ENCODE data around the gene RNU2-63P. TPM values are rescaled to one million over a fixed set of nuclear protein-coding genes. Genes with fewer than 3 reads are reported as not detected.

RNU2-63P gene
- total RNA-seq, 1 experiment from 2014 or later: not detected

GRCh38 chr2:88038263-88039105 lies 22.1 kb upstream of the RNU2-63P start:
- H3K4me2 ChIP-seq (ENCODE audit: low read depth, low read length, poor library complexity, severe bottlenecking): no peak overlapping the region

GRCh38 chr2:88036606-88037005 lies 20.3 kb upstream of the RNU2-63P start:
- Histone ChIP-seq H3K36me3 (ENCODE audit: insufficient read depth, low read length) (peaks cover 26% of the 10 kb centered on the region), H3K27ac (ENCODE audit: low read length) (no peak overlapping the region), H3K9ac (ENCODE audit: low read length) (no peak overlapping the region), H3K4me3 (ENCODE audit: low read length) (no peak overlapping the region), H3K27me3 (ENCODE audit: low read length) (no peaks in the 10 kb centered on the region), H2AFZ (ENCODE audit: low read length) (no peak overlapping the region), H3K4me2 (ENCODE audit: low read depth, low read length, poor library complexity, severe bottlenecking) (no peak overlapping the region), H3K4me1 (ENCODE audit: low read length) (peaks cover 4% of the 10 kb centered on the region; the same call in 1 of the 2 replicates), H3K9me3 (ENCODE audit: low read length) (no peaks in the 10 kb centered on the region), H3K79me2 (ENCODE audit: low read length) (peaks cover 14% of the 10 kb centered on the region; the same call in 1 of the 2 replicates), H4K20me1 (ENCODE audit: insufficient read depth, low read depth, low read length) (no peaks in the 10 kb centered on the region), H3K9me2 (replicated peaks; ENCODE audit: insufficient read depth, low read length) (no peaks in the 10 kb centered on the region; the same call in 1 of the 2 replicates)
- DNase-seq: no peak

More at GRCh38 chr2:88038263-88039105, 22.1 kb upstream of the RNU2-63P start:
- Histone ChIP-seq H3K9ac (ENCODE audit: low read length) (no peak overlapping the region), H3K9me2 (replicated peaks; ENCODE audit: insufficient read depth, low read length) (no peaks in the 10 kb centered on the region; the same call in 1 of the 2 replicates), H3K9me3 (ENCODE audit: low read length) (no peaks in the 10 kb centered on the region), H4K20me1 (ENCODE audit: insufficient read depth, low read depth, low read length) (no peaks in the 10 kb centered on the region), H2AFZ (ENCODE audit: low read length) (no peak overlapping the region), H3K4me3 (ENCODE audit: low read length) (no peak overlapping the region), H3K36me3 (ENCODE audit: insufficient read depth, low read length) (peaks cover 17% of the 10 kb centered on the region), H3K27me3 (ENCODE audit: low read length) (no peaks in the 10 kb centered on the region), H3K79me2 (ENCODE audit: low read length) (peaks cover 18% of the 10 kb centered on the region; the same call in 1 of the 2 replicates), H3K4me1 (ENCODE audit: low read length) (peaks cover 4% of the 10 kb centered on the region; the same call in 1 of the 2 replicates), H3K27ac (ENCODE audit: low read length) (no peak overlapping the region)
- no peak for DNase-seq

- Histone ChIP-seq H3K79me2 (ENCODE audit: low read length) (peaks cover 13% of the 10 kb centered on the region; the same call in 1 of the 2 replicates), H3K36me3 (ENCODE audit: insufficient read depth, low read length) (peaks cover 26% of the 10 kb centered on the region), H4K20me1 (ENCODE audit: insufficient read depth, low read depth, low read length) (no peaks in the 10 kb centered on the region), H3K4me2 (ENCODE audit: low read depth, low read length, poor library complexity, severe bottlenecking) (no peak overlapping the region), H3K27ac (ENCODE audit: low read length) (no peak overlapping the region), H3K9me2 (replicated peaks; ENCODE audit: insufficient read depth, low read length) (no peaks in the 10 kb centered on the region; the same call in 1 of the 2 replicates), H3K9ac (ENCODE audit: low read length) (no peak overlapping the region), H3K4me1 (ENCODE audit: low read length) (peaks cover 4% of the 10 kb centered on the region; the same call in 1 of the 2 replicates), H2AFZ (ENCODE audit: low read length) (no peak overlapping the region), H3K9me3 (ENCODE audit: low read length) (no peaks in the 10 kb centered on the region), H3K27me3 (ENCODE audit: low read length) (no peaks in the 10 kb centered on the region), H3K4me3 (ENCODE audit: low read length) (no peak overlapping the region)
- DNase-seq: no peak
Measured at GRCh38 chr2:88036182-88036581, 19.8 kb upstream of the RNU2-63P start.

- H4K20me1 ChIP-seq (ENCODE audit: insufficient read depth, low read depth, low read length): no peaks in the 10 kb centered on the region
- H3K79me2 ChIP-seq (ENCODE audit: low read length): 0 out of 2 replicates have a peak, but pooled peaks cover 3% of the 10 kb centered on the region
- no peaks in the 10 kb centered on the region; the same call in 1 of the 2 replicates for H3K9me2 ChIP-seq (replicated peaks; ENCODE audit: insufficient read depth, low read length)
- no peak overlapping the region for H3K4me3 ChIP-seq (ENCODE audit: low read length)
- DNase-seq: no peak
- H3K4me1 ChIP-seq (ENCODE audit: low read length): peaks cover 4% of the 10 kb centered on the region; the same call in 1 of the 2 replicates
- H3K4me2 ChIP-seq (ENCODE audit: low read depth, low read length, poor library complexity, severe bottlenecking): no peak overlapping the region
- no peak overlapping the region for H3K9ac ChIP-seq (ENCODE audit: low read length)
- peaks cover 37% of the 10 kb centered on the region for H3K36me3 ChIP-seq (ENCODE audit: insufficient read depth, low read length)
- no peaks in the 10 kb centered on the region for H3K27me3 ChIP-seq (ENCODE audit: low read length)
- no peaks in the 10 kb centered on the region for H3K9me3 ChIP-seq (ENCODE audit: low read length)
- H2AFZ ChIP-seq (ENCODE audit: low read length): no peak overlapping the region
- no peak overlapping the region for H3K27ac ChIP-seq (ENCODE audit: low read length)
Measured at GRCh38 chr2:88032070-88032702, 15.8 kb upstream of the RNU2-63P start.

GRCh38 chr2:88028931-88029330 lies 12.6 kb upstream of the RNU2-63P start:
- H3K4me2 ChIP-seq (ENCODE audit: low read depth, low read length, poor library complexity, severe bottlenecking): no peak overlapping the region
- H3K36me3 ChIP-seq (ENCODE audit: insufficient read depth, low read length): peaks cover 22% of the 10 kb centered on the region
- H3K27ac ChIP-seq (ENCODE audit: low read length): no peak overlapping the region
- no peak overlapping the region for H2AFZ ChIP-seq (ENCODE audit: low read length)
- H3K9ac ChIP-seq (ENCODE audit: low read length): no peak overlapping the region
- H3K9me3 ChIP-seq (ENCODE audit: low read length): no peaks in the 10 kb centered on the region
- H3K9me2 ChIP-seq (replicated peaks; ENCODE audit: insufficient read depth, low read length): no peaks in the 10 kb centered on the region
- H3K27me3 ChIP-seq (ENCODE audit: low read length): no peaks in the 10 kb centered on the region
- H3K79me2 ChIP-seq (ENCODE audit: low read length): no peaks in the 10 kb centered on the region
- H4K20me1 ChIP-seq (ENCODE audit: insufficient read depth, low read depth, low read length): no peaks in the 10 kb centered on the region
- H3K4me3 ChIP-seq (ENCODE audit: low read length): no peak overlapping the region
- no peaks in the 10 kb centered on the region for H3K4me1 ChIP-seq (ENCODE audit: low read length)
- no peak for DNase-seq

- Histone ChIP-seq H3K9ac (ENCODE audit: low read length) (no peak overlapping the region), H3K4me1 (ENCODE audit: low read length) (no peaks in the 10 kb centered on the region), H3K4me3 (ENCODE audit: low read length) (no peak overlapping the region), H3K27me3 (ENCODE audit: low read length) (no peaks in the 10 kb centered on the region), H3K79me2 (ENCODE audit: low read length) (no peaks in the 10 kb centered on the region), H3K36me3 (ENCODE audit: insufficient read depth, low read length) (peaks cover 18% of the 10 kb centered on the region), H3K9me3 (ENCODE audit: low read length) (no peaks in the 10 kb centered on the region), H3K9me2 (replicated peaks; ENCODE audit: insufficient read depth, low read length) (no peaks in the 10 kb centered on the region), H4K20me1 (ENCODE audit: insufficient read depth, low read depth, low read length) (no peaks in the 10 kb centered on the region), H3K4me2 (ENCODE audit: low read depth, low read length, poor library complexity, severe bottlenecking) (no peak overlapping the region), H2AFZ (ENCODE audit: low read length) (no peak overlapping the region), H3K27ac (ENCODE audit: low read length) (no peak overlapping the region)
- no peak for DNase-seq
Measured at GRCh38 chr2:88027697-88028389, 11.5 kb upstream of the RNU2-63P start.

GRCh38 chr2:88024509-88024908 lies 8.2 kb upstream of the RNU2-63P start:
- no peaks in the 10 kb centered on the region for H3K27me3 ChIP-seq (ENCODE audit: low read length)
- H3K4me1 ChIP-seq (ENCODE audit: low read length): no peaks in the 10 kb centered on the region
- no peak overlapping the region for H3K27ac ChIP-seq (ENCODE audit: low read length)
- H3K9ac ChIP-seq (ENCODE audit: low read length): no peak overlapping the region
- H3K9me2 ChIP-seq (replicated peaks; ENCODE audit: insufficient read depth, low read length): no peaks in the 10 kb centered on the region
- no peak overlapping the region for H3K4me2 ChIP-seq (ENCODE audit: low read depth, low read length, poor library complexity, severe bottlenecking)
- H3K4me3 ChIP-seq (ENCODE audit: low read length): no peak overlapping the region
- 0 out of 2 replicates have a peak, but pooled peaks cover 6% of the 10 kb centered on the region for H3K36me3 ChIP-seq (ENCODE audit: insufficient read depth, low read length)
- no peaks in the 10 kb centered on the region for H3K79me2 ChIP-seq (ENCODE audit: low read length)
- DNase-seq: no peak
- no peaks in the 10 kb centered on the region for H3K9me3 ChIP-seq (ENCODE audit: low read length)
- H2AFZ ChIP-seq (ENCODE audit: low read length): no peak overlapping the region
- H4K20me1 ChIP-seq (ENCODE audit: insufficient read depth, low read depth, low read length): no peaks in the 10 kb centered on the region

GRCh38 chr2:88022669-88022921 lies 6.2 kb upstream of the RNU2-63P start:
- Histone ChIP-seq H3K9ac (ENCODE audit: low read length) (no peak overlapping the region), H2AFZ (ENCODE audit: low read length) (no peak overlapping the region), H3K27ac (ENCODE audit: low read length) (no peak overlapping the region), H4K20me1 (ENCODE audit: insufficient read depth, low read depth, low read length) (no peaks in the 10 kb centered on the region), H3K79me2 (ENCODE audit: low read length) (no peaks in the 10 kb centered on the region), H3K4me2 (ENCODE audit: low read depth, low read length, poor library complexity, severe bottlenecking) (no peak overlapping the region), H3K9me2 (replicated peaks; ENCODE audit: insufficient read depth, low read length) (no peaks in the 10 kb centered on the region), H3K36me3 (ENCODE audit: insufficient read depth, low read length) (no peaks in the 10 kb centered on the region), H3K4me1 (ENCODE audit: low read length) (peaks cover 2% of the 10 kb centered on the region), H3K4me3 (ENCODE audit: low read length) (no peak overlapping the region), H3K27me3 (ENCODE audit: low read length) (no peaks in the 10 kb centered on the region), H3K9me3 (ENCODE audit: low read length) (no peaks in the 10 kb centered on the region)
- DNase-seq: no peak
